ENCODE measurements around the gene EPX.
A peak's percentile ranks its signal among the peaks of the same experiment; 100 is the strongest.

Gene EPX

GRCh38 chr17:58229384-58229783 is 36.9 kb downstream of the EPX start:
- no peak for DNase-seq
- no peaks in the 10 kb centered on the region for H3K9me3 ChIP-seq (ENCODE audit: severe bottlenecking)
- TF ChIP-seq CTCF (IDR thresholded peaks at IDR 0.05; ENCODE audit: low read depth, low read length) = no peak
- H3K27me3 ChIP-seq (ENCODE audit: insufficient read depth, low read depth, severe bottlenecking) = no peaks in the 10 kb centered on the region
- no peaks in the 10 kb centered on the region for H3K36me3 ChIP-seq
- no peak overlapping the region for H3K27ac ChIP-seq
- H3K4me3 ChIP-seq (ENCODE audit: low read depth, low read length) = no peak overlapping the region

DNA sequence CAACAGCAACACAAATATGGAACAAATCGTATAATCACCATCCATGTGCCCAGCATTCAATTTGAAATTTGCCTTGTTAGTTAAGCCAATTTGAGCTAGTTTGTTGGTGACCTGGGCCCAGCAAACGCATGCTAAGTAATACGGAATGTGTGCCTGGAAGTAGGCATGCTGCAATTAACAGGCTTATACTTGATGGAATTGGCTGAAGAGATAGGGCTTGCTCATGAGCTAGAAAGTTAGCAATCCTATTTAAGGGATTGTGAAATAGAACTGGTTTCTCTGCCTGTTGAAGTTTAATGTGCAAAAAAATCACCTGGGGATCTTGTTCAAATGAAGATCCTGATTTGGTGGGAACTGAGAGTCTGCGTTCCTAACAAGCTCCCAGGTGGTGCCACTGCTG is 37.4 kb downstream of the EPX start:
- Histone ChIP-seq H3K9me3 (ENCODE audit: severe bottlenecking) (no peaks in the 10 kb centered on the region), H3K27me3 (ENCODE audit: insufficient read depth, low read depth, severe bottlenecking) (no peaks in the 10 kb centered on the region), H3K36me3 (no peaks in the 10 kb centered on the region), H3K4me3 (ENCODE audit: low read depth, low read length) (no peak overlapping the region), H3K27ac (no peak overlapping the region)
- no peak for TF ChIP-seq CTCF (IDR thresholded peaks at IDR 0.05; ENCODE audit: low read depth, low read length)
- no peak for DNase-seq

GRCh38 chr17:58231641-58232040 is 39.1 kb downstream of the EPX start:
- DNase-seq = no peak
- H3K4me3 ChIP-seq (ENCODE audit: low read depth, low read length) = no peak overlapping the region
- no peaks in the 10 kb centered on the region for H3K27me3 ChIP-seq (ENCODE audit: insufficient read depth, low read depth, severe bottlenecking)
- no peaks in the 10 kb centered on the region for H3K9me3 ChIP-seq (ENCODE audit: severe bottlenecking)
- no peaks in the 10 kb centered on the region for H3K36me3 ChIP-seq
- H3K27ac ChIP-seq = no peak overlapping the region
- TF ChIP-seq CTCF (IDR thresholded peaks at IDR 0.05; ENCODE audit: low read depth, low read length) = no peak

- H3K27ac ChIP-seq = no peak overlapping the region
- H3K4me3 ChIP-seq (ENCODE audit: low read depth, low read length) = no peak overlapping the region
- peak; percentile 33; the same call in 1 of the 2 replicates for TF ChIP-seq CTCF (IDR thresholded peaks at IDR 0.05; ENCODE audit: low read depth, low read length)
- H3K36me3 ChIP-seq = no peaks in the 10 kb centered on the region
- H3K9me3 ChIP-seq (ENCODE audit: severe bottlenecking) = no peaks in the 10 kb centered on the region
- no peaks in the 10 kb centered on the region for H3K27me3 ChIP-seq (ENCODE audit: insufficient read depth, low read depth, severe bottlenecking)
- DNase-seq = peak; percentile 79
Measured at GRCh38 chr17:58232707-58233156, 40.2 kb downstream of the EPX start.

- no peak for DNase-seq
- no peak for TF ChIP-seq CTCF (IDR thresholded peaks at IDR 0.05; ENCODE audit: low read depth, low read length)
- Histone ChIP-seq H3K27ac (no peak overlapping the region), H3K9me3 (ENCODE audit: severe bottlenecking) (no peaks in the 10 kb centered on the region), H3K36me3 (no peaks in the 10 kb centered on the region), H3K4me3 (ENCODE audit: low read depth, low read length) (no peak overlapping the region), H3K27me3 (ENCODE audit: insufficient read depth, low read depth, severe bottlenecking) (no peaks in the 10 kb centered on the region)
Measured at GRCh38 chr17:58233543-58233942, 41.0 kb downstream of the EPX start.

DNA sequence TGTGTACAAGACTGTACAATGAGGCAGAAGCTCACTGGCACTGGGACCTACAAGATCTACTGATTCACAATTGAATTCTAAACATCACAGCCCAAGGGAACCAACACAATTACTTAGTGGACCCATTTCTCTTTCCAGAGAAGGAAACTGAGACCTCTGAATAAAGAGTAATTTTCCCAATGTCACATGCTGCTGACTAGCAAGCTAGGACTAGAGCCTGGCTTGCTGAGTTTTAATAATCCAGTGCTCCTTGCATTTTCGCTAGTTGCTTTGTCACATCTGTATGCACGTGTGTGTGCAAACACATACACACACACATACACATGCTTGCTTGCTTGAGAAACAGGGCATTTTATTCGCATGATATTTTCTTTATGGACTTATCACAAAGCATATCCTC is 42.0 kb downstream of the EPX start:
- DNase-seq = no peak
- Histone ChIP-seq H3K27ac (no peak overlapping the region), H3K9me3 (ENCODE audit: severe bottlenecking) (no peaks in the 10 kb centered on the region), H3K36me3 (no peaks in the 10 kb centered on the region), H3K4me3 (ENCODE audit: low read depth, low read length) (no peak overlapping the region), H3K27me3 (ENCODE audit: insufficient read depth, low read depth, severe bottlenecking) (no peaks in the 10 kb centered on the region)
- no peak for TF ChIP-seq CTCF (IDR thresholded peaks at IDR 0.05; ENCODE audit: low read depth, low read length)
